ENCODE results near the gene PSAT1.

PSAT1 gene

GRCh38 chr9:78316166-78316892 lies 19.4 kb downstream of the PSAT1 start:
- DNase-seq: no peak

- peak in 30 of 51 donors; percentile 4 to 69 (median 37) for DNase-seq
Measured at GRCh38 chr9:78319197-78320029, 22.5 kb downstream of the PSAT1 start.

GRCh38 chr9:78320030-78320693 lies 23.2 kb downstream of the PSAT1 start:
- no peak for DNase-seq

DNA sequence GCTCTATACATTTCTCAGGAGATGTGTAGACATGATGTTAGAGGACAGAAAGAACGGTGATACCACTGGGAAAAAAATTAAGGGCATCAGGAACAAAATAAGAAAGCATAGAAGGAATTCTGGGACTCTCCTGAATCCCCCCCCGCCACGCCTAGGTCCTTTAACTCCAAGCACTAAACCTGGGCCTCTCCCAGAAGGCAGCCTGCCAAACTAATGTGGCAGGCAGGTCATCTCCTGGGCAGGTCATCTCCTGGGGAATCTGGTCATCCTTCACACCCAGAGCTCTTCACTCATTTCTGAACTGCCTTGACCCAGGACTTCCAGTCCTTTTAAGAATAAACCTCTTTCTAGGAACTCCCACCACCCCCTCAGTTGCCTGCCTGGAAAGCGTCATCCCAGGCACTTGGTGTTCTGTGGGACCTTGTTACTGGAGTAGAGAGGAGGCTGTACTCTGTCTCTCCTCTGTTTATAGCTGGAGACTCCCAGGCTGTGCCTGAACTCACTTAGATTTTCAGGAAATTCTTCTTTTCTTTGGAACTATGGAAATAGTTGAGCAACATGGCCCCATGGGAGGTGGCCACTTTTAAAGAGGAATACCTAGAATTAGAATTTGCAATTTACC lies 24.1 kb downstream of the PSAT1 start:
- peak in 2 of 51 donors; percentile 10 to 43 for DNase-seq

GRCh38 chr9:78321505-78321904 lies 24.6 kb downstream of the PSAT1 start:
- no peak for DNase-seq

DNA sequence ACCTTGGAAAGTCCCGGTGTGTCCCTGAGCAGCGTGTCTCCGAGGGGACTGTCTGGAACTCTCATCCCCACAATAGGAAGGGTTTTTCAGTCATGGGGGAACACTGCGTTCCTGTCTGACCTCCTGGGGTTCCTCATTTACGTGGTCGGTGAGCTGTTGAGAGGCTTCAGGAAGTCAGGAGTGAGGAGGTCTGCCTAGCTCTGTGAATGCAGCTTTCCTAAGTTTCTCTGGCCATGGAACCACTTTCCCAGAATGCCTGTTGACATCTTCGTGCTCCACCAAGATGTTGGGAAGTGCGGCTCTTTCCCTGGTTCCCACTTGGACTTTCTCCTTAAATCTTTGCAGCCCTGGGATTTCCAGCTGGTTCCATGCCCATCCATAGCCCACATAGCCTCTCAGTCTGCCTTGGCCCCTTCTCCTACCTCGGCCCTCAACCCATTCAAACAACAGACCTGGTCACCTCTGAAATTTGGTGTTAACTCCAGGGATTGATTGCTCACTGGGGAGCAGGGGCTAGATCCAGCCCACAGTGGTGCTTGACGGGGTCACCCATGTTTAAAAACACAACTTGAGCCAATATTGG lies 27.2 kb downstream of the PSAT1 start:
- DNase-seq: no peak

- DNase-seq: no peak
Measured at GRCh38 chr9:78324682-78325081, 27.8 kb downstream of the PSAT1 start.

DNA sequence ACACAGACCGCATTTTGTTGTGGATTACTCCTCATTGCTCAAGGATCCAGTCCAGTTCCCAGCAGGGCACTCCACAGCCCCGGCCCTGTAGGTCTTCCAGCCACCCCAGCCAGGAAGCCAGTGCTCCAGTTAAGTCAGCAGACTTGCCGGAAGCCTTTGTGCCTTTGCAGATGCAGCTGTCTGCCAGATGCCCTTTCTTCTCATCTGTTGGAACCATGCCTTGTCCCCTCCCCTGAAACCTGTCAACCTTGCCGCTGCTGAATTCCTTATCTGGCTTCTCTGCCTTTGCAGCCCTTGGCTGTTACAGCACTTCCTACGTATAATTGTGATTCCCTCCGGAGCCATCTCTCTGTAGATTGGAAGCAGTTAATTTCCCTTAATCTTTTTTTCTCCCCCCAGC lies 28.4 kb downstream of the PSAT1 start:
- DNase-seq: peak in 35 of 51 donors; percentile 5 to 67 (median 37)

GRCh38 chr9:78325846-78326360 lies 29.0 kb downstream of the PSAT1 start:
- DNase-seq: no peak

DNA sequence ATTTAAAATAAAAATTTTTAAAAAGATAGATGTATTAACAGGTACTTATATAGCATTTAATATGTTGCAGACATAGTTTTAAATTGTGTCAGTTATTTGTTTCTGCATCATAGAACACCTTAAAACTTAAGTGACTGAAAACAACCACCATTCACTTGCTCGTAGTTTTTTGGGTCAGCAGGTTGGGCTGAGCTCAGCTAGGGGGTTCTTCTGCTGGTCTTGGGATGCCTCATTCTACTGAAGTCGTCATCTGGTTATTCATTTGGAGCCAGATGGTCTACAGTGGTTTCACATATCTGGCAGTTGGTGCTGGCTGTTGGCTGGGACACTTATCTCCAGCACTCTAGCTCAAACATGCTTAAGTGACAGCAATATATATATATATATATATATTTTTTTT lies 29.6 kb downstream of the PSAT1 start:
- DNase-seq: no peak

DNA sequence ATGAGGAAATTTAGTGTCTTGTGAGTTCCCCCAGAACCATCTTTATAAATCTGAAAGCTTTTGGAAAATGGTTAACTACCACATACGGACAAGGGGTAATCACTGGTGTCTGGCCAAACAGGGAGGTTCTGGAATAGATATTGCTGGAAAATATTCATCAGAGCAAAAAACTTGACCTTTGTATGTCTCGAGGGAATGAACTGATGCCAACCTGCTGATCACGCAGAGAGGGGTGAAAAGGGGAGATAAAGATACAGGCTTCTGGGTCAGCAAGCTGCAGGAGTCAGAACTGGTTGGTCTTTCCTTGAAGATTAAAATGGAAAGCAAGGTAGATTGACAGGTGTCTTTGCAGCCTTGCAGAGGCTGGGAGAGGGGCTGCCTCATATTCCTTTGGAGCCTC lies 35.5 kb downstream of the PSAT1 start:
- DNase-seq: no peak

GRCh38 chr9:78348848-78349247 lies 51.9 kb downstream of the PSAT1 start:
- DNase-seq: no peak

DNA sequence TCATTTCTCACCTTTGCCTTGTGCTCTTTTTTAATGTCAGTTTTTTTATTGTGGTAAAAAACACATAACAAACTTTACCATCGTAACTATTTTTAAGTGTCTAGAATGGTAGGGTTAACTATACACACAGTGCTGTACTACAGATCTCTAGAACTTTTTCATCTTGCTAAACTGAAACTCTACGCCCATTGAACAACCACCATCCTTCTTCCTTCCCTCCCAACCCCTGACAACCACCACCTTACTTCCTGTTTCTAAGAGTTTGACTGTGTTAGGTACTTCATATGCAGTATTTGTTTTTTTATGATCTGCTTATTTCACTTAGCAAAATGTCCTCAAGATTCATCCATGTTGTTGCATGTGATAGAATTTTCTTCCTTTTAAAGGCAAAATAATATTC lies 54.9 kb downstream of the PSAT1 start:
- no peak for DNase-seq

GRCh38 chr9:78354324-78354973 lies 57.5 kb downstream of the PSAT1 start:
- DNase-seq: no peak

GRCh38 chr9:78354989-78355388 lies 58.1 kb downstream of the PSAT1 start:
- no peak for DNase-seq

GRCh38 chr9:78356634-78357033 lies 59.7 kb downstream of the PSAT1 start:
- no peak for DNase-seq

- DNase-seq: no peak
Measured at GRCh38 chr9:78357165-78357873, 60.4 kb downstream of the PSAT1 start.

DNA sequence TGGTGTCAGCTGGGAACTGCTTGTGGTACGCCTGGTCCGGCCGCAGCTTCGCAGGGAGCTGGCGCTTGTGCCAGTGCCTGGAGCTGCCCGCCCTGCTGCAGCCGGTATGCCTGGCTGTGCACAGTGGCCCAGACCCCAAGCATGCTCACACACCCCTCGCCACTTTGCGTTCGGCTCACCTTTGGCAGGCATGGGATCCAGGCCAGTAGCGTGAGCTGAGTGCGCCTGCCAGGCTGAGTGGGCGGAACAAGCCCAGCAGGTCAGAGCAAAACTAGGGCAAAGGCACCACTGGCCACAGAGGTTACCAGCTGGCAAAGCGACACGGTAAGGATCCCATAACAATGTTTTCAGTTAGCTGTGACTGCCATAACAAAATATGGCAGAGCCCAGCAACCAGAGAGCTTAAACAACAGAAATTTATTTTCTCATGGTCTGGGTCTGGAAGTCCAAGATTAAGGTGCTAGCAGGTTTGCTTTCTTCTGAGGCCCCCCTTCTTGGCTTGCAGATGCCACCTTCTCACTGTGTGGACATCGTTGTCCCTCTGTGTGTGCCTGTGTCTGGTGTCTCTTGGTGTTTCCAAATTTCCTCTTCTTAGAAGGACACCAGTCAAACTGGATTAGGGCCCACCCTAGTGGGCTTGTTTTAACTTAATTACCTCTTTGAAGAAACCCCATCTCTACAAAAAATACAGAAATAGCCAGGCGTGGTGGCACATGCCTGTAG lies 61.6 kb downstream of the PSAT1 start:
- peak in 1 of 51 donors; percentile 20 for DNase-seq

GRCh38 chr9:78363221-78363620 lies 66.3 kb downstream of the PSAT1 start:
- DNase-seq: no peak
